HepG2 (cell line): ENCODE measurements around the gene RAB30. TPM values are rescaled to one million over a fixed set of nuclear protein-coding genes. Genes with fewer than 3 reads are reported as not detected.

Source experiments
- CBX5 ChIP-seq: sonication (generic); formaldehyde crosslinking; IDR thresholded peaks from 2 replicates; pipeline ENCODE4 v1.4.0; 2020; ENCODE audit warnings: missing genetic modification reagents, borderline replicate concordance
- ESRRA ChIP-seq: sonication (generic); formaldehyde crosslinking; IDR thresholded peaks from 2 replicates; pipeline ENCODE4 v1.5.1; 2020; ENCODE audit warnings: mild to moderate bottlenecking, low read depth, missing genetic modification reagents
- HNF4A ChIP-seq: sonication (generic); formaldehyde crosslinking; IDR thresholded peaks from 2 replicates; pipeline ENCODE4 v1.4.0; 2020; ENCODE audit warnings: missing genetic modification reagents
- KMT2B ChIP-seq: IDR thresholded peaks from 2 replicates; pipeline ENCODE4 v1.6.1; 2016; ENCODE audit warnings: missing genetic modification reagents, missing compliant biosample characterization
- NFKB2 ChIP-seq: sonication (generic); formaldehyde crosslinking; IDR thresholded peaks from 2 replicates; pipeline ENCODE4 v1.4.0; 2020; ENCODE audit warnings: missing genetic modification reagents, borderline replicate concordance
- SMAD9 ChIP-seq: sonication (generic); formaldehyde crosslinking; IDR thresholded peaks from 2 replicates; pipeline ENCODE4 v1.5.1; 2020; ENCODE audit warnings: mild to moderate bottlenecking, missing genetic modification reagents
- SP1 ChIP-seq, 2 experiments: fragments of 450-650 bp in 1 of 2; sonication (generic) in 1 of 2; formaldehyde crosslinking in 1 of 2; IDR thresholded peaks; 2 replicates each; pipeline versions ENCODE4 v1.4.0 to v1.6.1; 2016 to 2020; ENCODE audit warnings: missing genetic modification reagents in 1 of 2
- ZMYM4 ChIP-seq: sonication (generic); formaldehyde crosslinking; IDR thresholded peaks from 2 replicates; pipeline ENCODE4 v1.8.1; 2023; ENCODE audit warnings: mild to moderate bottlenecking, missing genetic modification reagents
- ZNF335 ChIP-seq: sonication (generic); formaldehyde crosslinking; IDR thresholded peaks from 2 replicates; pipeline ENCODE4 v1.4.0; 2020; ENCODE audit warnings: missing genetic modification reagents
- polyA plus RNA-seq, 8 experiments: library from polyadenylated mRNA; depleted of rRNA in 3 of 8; stranded (reverse) in 7 of 8; unstranded in 1 of 8; fragments of >200 nt; fragmentation: Illumina TruSeq in 4 of 8; extraction: Trizol in 4 of 8; gene quantifications; 2 replicates each; pipeline versions ENCODE4 v1.2.1 to v1.2.3, GENCODE V29; 2011 to 2016; ENCODE audit warnings: low read depth in 4 of 8, missing spikeins in 1 of 8, mixed read lengths in 1 of 8; ENCODE audit not compliant: insufficient read depth in 1 of 8
- total RNA-seq, 5 experiments: library from RNA; depleted of rRNA; stranded (reverse); fragments of >200 nt; fragmentation: Illumina TruSeq; extraction: Trizol; gene quantifications; 2 replicates each; pipeline ENCODE4 v1.2.3, GENCODE V29; 2016; ENCODE audit warnings: low read depth in 1 of 5
- TF ChIP-seq, protein P1 (sequence below): sonication (generic); formaldehyde crosslinking; IDR thresholded peaks from 2 replicates; pipeline ENCODE4 v1.5.0; 2020; ENCODE audit warnings: missing genetic modification reagents
- TF ChIP-seq, protein P2 (sequence below): sonication (generic); formaldehyde crosslinking; IDR thresholded peaks from 2 replicates; pipeline ENCODE4 v1.4.0; 2020; ENCODE audit warnings: mild to moderate bottlenecking, missing genetic modification reagents
- TF ChIP-seq, protein P3 (sequence below): sonication (generic); formaldehyde crosslinking; IDR thresholded peaks from one replicate; pipeline ENCODE4 v1.5.1; 2020; ENCODE audit warnings: mild to moderate bottlenecking, missing genetic modification reagents; ENCODE audit errors: not compliant biosample characterization
- TF ChIP-seq, protein P4 (sequence below): sonication (generic); formaldehyde crosslinking; IDR thresholded peaks from 2 replicates; pipeline ENCODE4 v1.4.0; 2020; ENCODE audit warnings: missing genetic modification reagents, mild to moderate bottlenecking, borderline replicate concordance

Gene RAB30
- total and polyA plus RNA-seq, 2 of the 13 experiments (the other 11 are each of a cell fraction or from before 2014, with no cell fraction given) = 3.7 to 5.0 TPM

DNA sequence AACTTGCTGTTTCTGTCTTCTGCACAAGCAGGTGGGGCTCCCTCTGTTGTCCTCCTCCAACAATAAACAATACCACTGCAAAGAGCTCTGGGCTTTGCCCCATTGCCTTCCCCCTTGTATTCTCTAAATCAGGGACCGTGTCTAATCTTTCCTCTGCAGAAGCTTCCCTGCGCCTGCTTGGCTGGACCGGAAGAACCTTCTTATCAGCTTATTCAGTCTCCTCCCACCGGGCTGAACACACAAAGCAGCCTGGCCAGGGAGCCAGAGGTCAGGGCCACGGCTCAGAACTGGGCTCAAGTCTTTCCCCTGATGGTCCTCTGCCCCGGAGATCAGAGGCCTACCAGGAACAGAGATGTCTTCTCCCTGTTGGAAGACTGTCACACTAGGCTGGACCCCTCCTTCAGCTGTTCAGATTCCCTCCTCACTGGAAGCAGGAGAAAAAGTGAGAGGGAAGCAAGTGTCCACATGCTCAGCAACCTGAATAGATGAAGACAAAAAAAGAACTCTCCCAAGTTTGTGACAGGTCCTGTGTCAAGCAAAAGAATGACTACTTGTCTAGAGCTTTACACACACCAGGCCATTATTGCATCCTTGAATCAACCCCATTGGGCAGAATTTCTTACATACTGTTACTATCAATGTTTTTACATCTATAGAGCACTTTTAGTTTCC is 63.7 kb downstream of the RAB30 start (continued):
- TF ChIP-seq, protein P1, sequence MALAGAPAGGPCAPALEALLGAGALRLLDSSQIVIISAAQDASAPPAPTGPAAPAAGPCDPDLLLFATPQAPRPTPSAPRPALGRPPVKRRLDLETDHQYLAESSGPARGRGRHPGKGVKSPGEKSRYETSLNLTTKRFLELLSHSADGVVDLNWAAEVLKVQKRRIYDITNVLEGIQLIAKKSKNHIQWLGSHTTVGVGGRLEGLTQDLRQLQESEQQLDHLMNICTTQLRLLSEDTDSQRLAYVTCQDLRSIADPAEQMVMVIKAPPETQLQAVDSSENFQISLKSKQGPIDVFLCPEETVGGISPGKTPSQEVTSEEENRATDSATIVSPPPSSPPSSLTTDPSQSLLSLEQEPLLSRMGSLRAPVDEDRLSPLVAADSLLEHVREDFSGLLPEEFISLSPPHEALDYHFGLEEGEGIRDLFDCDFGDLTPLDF (CRISPR knock-in tag) = no peak
- TF ChIP-seq, protein P2, sequence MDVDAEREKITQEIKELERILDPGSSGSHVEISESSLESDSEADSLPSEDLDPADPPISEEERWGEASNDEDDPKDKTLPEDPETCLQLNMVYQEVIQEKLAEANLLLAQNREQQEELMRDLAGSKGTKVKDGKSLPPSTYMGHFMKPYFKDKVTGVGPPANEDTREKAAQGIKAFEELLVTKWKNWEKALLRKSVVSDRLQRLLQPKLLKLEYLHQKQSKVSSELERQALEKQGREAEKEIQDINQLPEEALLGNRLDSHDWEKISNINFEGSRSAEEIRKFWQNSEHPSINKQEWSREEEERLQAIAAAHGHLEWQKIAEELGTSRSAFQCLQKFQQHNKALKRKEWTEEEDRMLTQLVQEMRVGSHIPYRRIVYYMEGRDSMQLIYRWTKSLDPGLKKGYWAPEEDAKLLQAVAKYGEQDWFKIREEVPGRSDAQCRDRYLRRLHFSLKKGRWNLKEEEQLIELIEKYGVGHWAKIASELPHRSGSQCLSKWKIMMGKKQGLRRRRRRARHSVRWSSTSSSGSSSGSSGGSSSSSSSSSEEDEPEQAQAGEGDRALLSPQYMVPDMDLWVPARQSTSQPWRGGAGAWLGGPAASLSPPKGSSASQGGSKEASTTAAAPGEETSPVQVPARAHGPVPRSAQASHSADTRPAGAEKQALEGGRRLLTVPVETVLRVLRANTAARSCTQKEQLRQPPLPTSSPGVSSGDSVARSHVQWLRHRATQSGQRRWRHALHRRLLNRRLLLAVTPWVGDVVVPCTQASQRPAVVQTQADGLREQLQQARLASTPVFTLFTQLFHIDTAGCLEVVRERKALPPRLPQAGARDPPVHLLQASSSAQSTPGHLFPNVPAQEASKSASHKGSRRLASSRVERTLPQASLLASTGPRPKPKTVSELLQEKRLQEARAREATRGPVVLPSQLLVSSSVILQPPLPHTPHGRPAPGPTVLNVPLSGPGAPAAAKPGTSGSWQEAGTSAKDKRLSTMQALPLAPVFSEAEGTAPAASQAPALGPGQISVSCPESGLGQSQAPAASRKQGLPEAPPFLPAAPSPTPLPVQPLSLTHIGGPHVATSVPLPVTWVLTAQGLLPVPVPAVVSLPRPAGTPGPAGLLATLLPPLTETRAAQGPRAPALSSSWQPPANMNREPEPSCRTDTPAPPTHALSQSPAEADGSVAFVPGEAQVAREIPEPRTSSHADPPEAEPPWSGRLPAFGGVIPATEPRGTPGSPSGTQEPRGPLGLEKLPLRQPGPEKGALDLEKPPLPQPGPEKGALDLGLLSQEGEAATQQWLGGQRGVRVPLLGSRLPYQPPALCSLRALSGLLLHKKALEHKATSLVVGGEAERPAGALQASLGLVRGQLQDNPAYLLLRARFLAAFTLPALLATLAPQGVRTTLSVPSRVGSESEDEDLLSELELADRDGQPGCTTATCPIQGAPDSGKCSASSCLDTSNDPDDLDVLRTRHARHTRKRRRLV (CRISPR knock-in tag) = no peak
- TF ChIP-seq, protein P3, sequence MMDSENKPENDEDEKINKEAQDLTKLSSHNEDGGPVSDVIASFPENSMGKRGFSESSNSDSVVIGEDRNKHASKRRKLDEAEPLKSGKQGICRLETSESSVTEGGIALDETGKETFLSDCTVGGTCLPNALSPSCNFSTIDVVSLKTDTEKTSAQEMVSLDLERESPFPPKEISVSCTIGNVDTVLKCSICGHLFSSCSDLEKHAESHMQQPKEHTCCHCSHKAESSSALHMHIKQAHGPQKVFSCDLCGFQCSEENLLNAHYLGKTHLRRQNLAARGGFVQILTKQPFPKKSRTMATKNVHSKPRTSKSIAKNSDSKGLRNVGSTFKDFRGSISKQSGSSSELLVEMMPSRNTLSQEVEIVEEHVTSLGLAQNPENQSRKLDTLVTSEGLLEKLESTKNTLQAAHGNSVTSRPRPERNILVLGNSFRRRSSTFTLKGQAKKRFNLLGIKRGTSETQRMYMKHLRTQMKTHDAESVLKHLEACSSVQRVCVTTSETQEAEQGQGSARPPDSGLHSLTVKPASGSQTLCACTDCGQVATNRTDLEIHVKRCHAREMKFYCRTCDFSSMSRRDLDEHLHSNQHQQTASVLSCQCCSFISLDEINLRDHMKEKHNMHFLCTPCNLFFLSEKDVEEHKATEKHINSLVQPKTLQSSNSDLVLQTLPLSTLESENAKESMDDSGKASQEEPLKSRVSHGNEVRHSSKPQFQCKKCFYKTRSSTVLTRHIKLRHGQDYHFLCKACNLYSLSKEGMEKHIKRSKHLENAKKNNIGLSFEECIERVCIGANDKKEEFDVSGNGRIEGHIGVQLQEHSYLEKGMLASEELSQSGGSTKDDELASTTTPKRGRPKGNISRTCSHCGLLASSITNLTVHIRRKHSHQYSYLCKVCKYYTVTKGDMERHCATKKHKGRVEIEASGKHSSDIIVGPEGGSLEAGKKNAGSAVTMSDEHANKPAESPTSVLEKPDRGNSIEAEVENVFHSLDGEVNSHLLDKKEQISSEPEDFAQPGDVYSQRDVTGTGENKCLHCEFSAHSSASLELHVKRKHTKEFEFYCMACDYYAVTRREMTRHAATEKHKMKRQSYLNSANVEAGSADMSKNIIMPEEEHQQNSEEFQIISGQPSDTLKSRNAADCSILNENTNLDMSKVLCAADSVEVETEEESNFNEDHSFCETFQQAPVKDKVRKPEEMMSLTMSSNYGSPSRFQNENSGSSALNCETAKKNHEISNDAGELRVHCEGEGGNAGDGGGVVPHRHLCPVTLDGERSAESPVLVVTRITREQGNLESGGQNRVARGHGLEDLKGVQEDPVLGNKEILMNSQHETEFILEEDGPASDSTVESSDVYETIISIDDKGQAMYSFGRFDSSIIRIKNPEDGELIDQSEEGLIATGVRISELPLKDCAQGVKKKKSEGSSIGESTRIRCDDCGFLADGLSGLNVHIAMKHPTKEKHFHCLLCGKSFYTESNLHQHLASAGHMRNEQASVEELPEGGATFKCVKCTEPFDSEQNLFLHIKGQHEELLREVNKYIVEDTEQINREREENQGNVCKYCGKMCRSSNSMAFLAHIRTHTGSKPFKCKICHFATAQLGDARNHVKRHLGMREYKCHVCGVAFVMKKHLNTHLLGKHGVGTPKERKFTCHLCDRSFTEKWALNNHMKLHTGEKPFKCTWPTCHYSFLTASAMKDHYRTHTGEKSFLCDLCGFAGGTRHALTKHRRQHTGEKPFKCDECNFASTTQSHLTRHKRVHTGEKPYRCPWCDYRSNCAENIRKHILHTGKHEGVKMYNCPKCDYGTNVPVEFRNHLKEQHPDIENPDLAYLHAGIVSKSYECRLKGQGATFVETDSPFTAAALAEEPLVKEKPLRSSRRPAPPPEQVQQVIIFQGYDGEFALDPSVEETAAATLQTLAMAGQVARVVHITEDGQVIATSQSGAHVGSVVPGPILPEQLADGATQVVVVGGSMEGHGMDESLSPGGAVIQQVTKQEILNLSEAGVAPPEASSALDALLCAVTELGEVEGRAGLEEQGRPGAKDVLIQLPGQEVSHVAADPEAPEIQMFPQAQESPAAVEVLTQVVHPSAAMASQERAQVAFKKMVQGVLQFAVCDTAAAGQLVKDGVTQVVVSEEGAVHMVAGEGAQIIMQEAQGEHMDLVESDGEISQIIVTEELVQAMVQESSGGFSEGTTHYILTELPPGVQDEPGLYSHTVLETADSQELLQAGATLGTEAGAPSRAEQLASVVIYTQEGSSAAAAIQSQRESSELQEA (CRISPR knock-in tag) = no peak
- TF ChIP-seq ZNF335 (CRISPR knock-in tag) = no peak
- no peak for TF ChIP-seq SMAD9 (CRISPR knock-in tag)
- no peak for TF ChIP-seq SP1 (IDR thresholded peaks at IDR 0.05)
- TF ChIP-seq SP1 (CRISPR knock-in tag; IDR thresholded peaks at IDR 0.05) = no peak
- TF ChIP-seq, protein P4, sequence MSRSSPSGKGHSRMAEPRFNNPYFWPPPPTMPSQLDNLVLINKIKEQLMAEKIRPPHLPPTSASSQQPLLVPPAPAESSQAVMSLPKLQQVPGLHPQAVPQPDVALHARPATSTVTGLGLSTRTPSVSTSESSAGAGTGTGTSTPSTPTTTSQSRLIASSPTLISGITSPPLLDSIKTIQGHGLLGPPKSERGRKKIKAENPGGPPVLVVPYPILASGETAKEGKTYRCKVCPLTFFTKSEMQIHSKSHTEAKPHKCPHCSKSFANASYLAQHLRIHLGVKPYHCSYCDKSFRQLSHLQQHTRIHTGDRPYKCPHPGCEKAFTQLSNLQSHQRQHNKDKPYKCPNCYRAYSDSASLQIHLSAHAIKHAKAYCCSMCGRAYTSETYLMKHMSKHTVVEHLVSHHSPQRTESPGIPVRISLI (CRISPR knock-in tag) = peak; percentile 48; the same call in 1 of the 2 replicates
- TF ChIP-seq HNF4A = peak; percentile 96
- 0 out of 2 replicates have a peak, but pooled peaks have one; percentile 39 for TF ChIP-seq NFKB2 (CRISPR knock-in tag)
- peak; percentile 90; the same call in 1 of the 2 replicates for TF ChIP-seq CBX5 (CRISPR knock-in tag)
- peak; percentile 55; the same call in 1 of the 2 replicates for TF ChIP-seq KMT2B
- peak; percentile 92 for TF ChIP-seq ZMYM4 (CRISPR knock-in tag)
- peak; percentile 73; the same call in 1 of the 2 replicates for TF ChIP-seq ESRRA (CRISPR knock-in tag)
